GM08714 (cell line): ENCODE data around the gene DAGLB.
"Not testable (repeated sequence)": the region's sequence is repeated elsewhere in the genome, so short reads cannot be mapped to it uniquely, and the experiment has no call there.

Source experiments
- H3K4me3 ChIP-seq: fragments of 200-500 bp; sonication (Bioruptor generic); 2 replicates; pipeline ENCODE4 v1.5.1; 2014; ENCODE audit warnings: mild to moderate bottlenecking, low read length, inconsistent platforms
- ZNF274 ChIP-seq: IDR thresholded peaks from 2 replicates; pipeline ENCODE4 v1.6.1; 2012; ENCODE audit warnings: mild to moderate bottlenecking, low read depth, low read length

Gene DAGLB

GRCh38 chr7:6387734-6388294, 59.9 kb downstream of the DAGLB start:
- TF ChIP-seq ZNF274 = no peak
- H3K4me3 ChIP-seq = no peak overlapping the region

- no peak for TF ChIP-seq ZNF274
- H3K4me3 ChIP-seq = no peak overlapping the region
These were observed 61.0 kb downstream of the DAGLB start for GRCh38 chr7:6386779-6387178.

GRCh38 chr7:6385909-6386560, 61.7 kb downstream of the DAGLB start:
- TF ChIP-seq ZNF274 = no peak
- H3K4me3 ChIP-seq = no peak overlapping the region

- H3K4me3 ChIP-seq = no peak overlapping the region
- TF ChIP-seq ZNF274 = no peak
These were observed 62.5 kb downstream of the DAGLB start for GRCh38 chr7:6385110-6385781.

- no peak overlapping the region for H3K4me3 ChIP-seq
- TF ChIP-seq ZNF274 = no peak
These were observed 63.4 kb downstream of the DAGLB start for GRCh38 chr7:6384327-6384726.

- H3K4me3 ChIP-seq = no peak overlapping the region
- TF ChIP-seq ZNF274 = no peak
These were observed 64.9 kb downstream of the DAGLB start for GRCh38 chr7:6382817-6383216.

- H3K4me3 ChIP-seq = not testable (repeated sequence)
These were observed 65.9 kb downstream of the DAGLB start for GRCh38 chr7:6381846-6382245.

- no peak overlapping the region for H3K4me3 ChIP-seq
These were observed 67.3 kb downstream of the DAGLB start for GRCh38 chr7:6380310-6381095.

GRCh38 chr7:6379886-6380285, 67.9 kb downstream of the DAGLB start:
- no peak for TF ChIP-seq ZNF274
- H3K4me3 ChIP-seq = no peak overlapping the region

More at GRCh38 chr7:6380310-6381095, 67.3 kb downstream of the DAGLB start:
- TF ChIP-seq ZNF274 = no peak

- H3K4me3 ChIP-seq = not testable (repeated sequence)
These were observed 69.2 kb downstream of the DAGLB start for GRCh38 chr7:6378556-6378955.

- no peak overlapping the region for H3K4me3 ChIP-seq
- TF ChIP-seq ZNF274 = no peak
These were observed 70.9 kb downstream of the DAGLB start for GRCh38 chr7:6376820-6377219.

- peak overlapping the region; percentile 88 for H3K4me3 ChIP-seq
- TF ChIP-seq ZNF274 = no peak
These were observed 72.2 kb downstream of the DAGLB start for GRCh38 chr7:6375348-6376101.

GRCh38 chr7:6367701-6368211, 80.0 kb downstream of the DAGLB start:
- H3K4me3 ChIP-seq = no peak overlapping the region
- no peak for TF ChIP-seq ZNF274

GRCh38 chr7:6365451-6365850, 82.3 kb downstream of the DAGLB start:
- TF ChIP-seq ZNF274 = no peak

More at GRCh38 chr7:6365451-6365850, 82.3 kb downstream of the DAGLB start:
- H3K4me3 ChIP-seq = no peak overlapping the region
